Endothelial cell of umbilical vein (primary cell): Measurements from ENCODE around the gene TMC3. TPM values are rescaled to one million over a fixed set of nuclear protein-coding genes. Genes with fewer than 3 reads are reported as not detected.

Source experiments
- BruUV-seq: library from RNA; stranded (reverse); fragments of 400-500 nt; replicated peaks from 2 replicates; lab custom pipeline; 2021; lab: Mats Ljungman, UMichigan
- CTCF ChIA-PET: fragments of 300-600, 350-600 bp; sonication (Branson Sonifier 250); formaldehyde crosslinking; loops from one replicate; lab custom pipeline; 2021; ENCODE audit warnings: antibody characterized with exemption, inconsistent platforms; lab: Charles Lee
- POLR2A ChIA-PET: fragments of 300-600, 350-600 bp; sonication (Branson Sonifier 250); formaldehyde crosslinking; loops from one replicate; lab custom pipeline; 2021; ENCODE audit warnings: antibody characterized with exemption, inconsistent platforms; lab: Charles Lee
- DNase-seq: peaks from one replicate; pipeline ENCODE4 v3.0.0-alpha.2; 2011; ENCODE audit warnings: low read depth, low spot score
- FAIRE-seq: peaks from 2 replicates; lab custom pipeline; 2011; peaks lifted over from hg19 to GRCh38; lab: Jason Lieb, UNC
- H2AFZ ChIP-seq: 2 replicates; pipeline ENCODE4 v1.6.0; 2012; ENCODE audit warnings: low read depth, low read length, control low read depth, inconsistent platforms
- H3K27ac ChIP-seq: 2 replicates; pipeline ENCODE4 v1.5.1; 2011; ENCODE audit warnings: low read depth, mild to moderate bottlenecking, control low read depth, low read length, moderate library complexity; ENCODE audit not compliant: insufficient read depth
- H3K27me3 ChIP-seq, 2 experiments: 2 replicates each; pipeline versions ENCODE4 v1.6.0 to v1.6.1; 2011; ENCODE audit warnings: low read length in 2 of 2, mixed read lengths in 1 of 2; ENCODE audit not compliant: control insufficient read depth in 2 of 2, insufficient read depth in 2 of 2
- H3K36me3 ChIP-seq, 2 experiments: 2 replicates in 1 of 2; 3 replicates in 1 of 2; pipeline ENCODE4 v1.5.1; 2011; ENCODE audit warnings: low read length in 2 of 2, mild to moderate bottlenecking in 1 of 2, moderate library complexity in 1 of 2; ENCODE audit not compliant: control insufficient read depth in 2 of 2, insufficient read depth in 2 of 2; ENCODE audit errors: extremely low read depth in 1 of 2
- H3K4me1 ChIP-seq: 3 replicates; pipeline ENCODE4 v1.5.1; 2011; ENCODE audit warnings: mild to moderate bottlenecking, low read length; ENCODE audit not compliant: control insufficient read depth, insufficient read depth; ENCODE audit errors: extremely low read depth
- H3K4me2 ChIP-seq: 2 replicates; pipeline ENCODE4 v1.6.1; 2011; ENCODE audit warnings: low read length, control low read depth, mixed read lengths; ENCODE audit not compliant: insufficient read depth
- H3K4me3 ChIP-seq, 3 experiments: fragments of 200-600 bp in 1 of 3; sonication (generic), shearing (Covaris generic) in 1 of 3; replicated peaks in 1 of 3; 2 replicates each; pipeline ENCODE4 v1.5.1; 2011 to 2016; ENCODE audit warnings: control low read depth in 3 of 3, low read length in 3 of 3, mild to moderate bottlenecking in 2 of 3, inconsistent platforms in 1 of 3, low read depth in 1 of 3, moderate library complexity in 1 of 3; ENCODE audit not compliant: insufficient read depth in 1 of 3
- H3K79me2 ChIP-seq: 2 replicates; pipeline ENCODE4 v1.6.0; 2012; ENCODE audit warnings: low read length, inconsistent platforms; ENCODE audit not compliant: control insufficient read depth, insufficient read depth
- H3K9ac ChIP-seq: replicated peaks from 2 replicates; pipeline ENCODE3; 2011; ENCODE audit warnings: low read length, control low read depth; ENCODE audit not compliant: insufficient read depth; ENCODE audit errors: extremely low read depth
- H3K9me1 ChIP-seq: replicated peaks from 3 replicates; pipeline ENCODE4 v1.6.0; 2011; ENCODE audit warnings: mild to moderate bottlenecking, low read length; ENCODE audit not compliant: control insufficient read depth, insufficient read depth; ENCODE audit errors: extremely low read depth
- H3K9me3 ChIP-seq: replicated peaks from 2 replicates; pipeline ENCODE4 v1.5.1; 2012; ENCODE audit warnings: low read length, inconsistent platforms; ENCODE audit not compliant: control insufficient read depth, insufficient read depth
- H4K20me1 ChIP-seq: replicated peaks from 2 replicates; pipeline ENCODE3; 2011; ENCODE audit warnings: mild to moderate bottlenecking, low read length; ENCODE audit not compliant: control insufficient read depth, insufficient read depth; ENCODE audit errors: extremely low read depth
- EZH2 ChIP-seq: IDR thresholded peaks from 2 replicates; pipeline ENCODE4 v1.6.1; 2012; ENCODE audit warnings: borderline replicate concordance, low read depth, mild to moderate bottlenecking, moderate library complexity, low read length, inconsistent platforms; ENCODE audit not compliant: severe bottlenecking
- FOS ChIP-seq: IDR thresholded peaks from 2 replicates; pipeline ENCODE4 v1.6.1; 2011; ENCODE audit warnings: mild to moderate bottlenecking, low read length, moderate library complexity, borderline replicate concordance; ENCODE audit not compliant: insufficient read depth
- GATA2 ChIP-seq: IDR thresholded peaks from 2 replicates; pipeline ENCODE4 v1.7.0; 2011; ENCODE audit warnings: low read depth, mild to moderate bottlenecking, moderate library complexity, mixed read lengths, low read length; ENCODE audit not compliant: insufficient read length, insufficient read depth
- JUN ChIP-seq: IDR thresholded peaks from 2 replicates; pipeline ENCODE4 v1.6.1; 2011; ENCODE audit warnings: borderline replicate concordance, low read depth; ENCODE audit not compliant: insufficient read length, insufficient read depth
- MAX ChIP-seq: IDR thresholded peaks from 2 replicates; pipeline ENCODE4 v1.6.1; 2011; ENCODE audit not compliant: insufficient read depth, insufficient read length
- MYC ChIP-seq: IDR thresholded peaks from one replicate; pipeline ENCODE4 v1.6.1; 2011; ENCODE audit warnings: mild to moderate bottlenecking, low read depth, low read length
- POLR2A ChIP-seq: IDR thresholded peaks from 2 replicates; pipeline ENCODE4 v1.6.1; 2012; ENCODE audit warnings: low read depth, mild to moderate bottlenecking, control low read depth, low read length
- POLR2AphosphoS5 ChIP-seq: IDR thresholded peaks from 2 replicates; pipeline ENCODE4 v1.6.1; 2012; ENCODE audit warnings: low read depth, mild to moderate bottlenecking, control low read depth, low read length, moderate library complexity; ENCODE audit not compliant: insufficient read depth
- dilution Hi-C: fragments of 300-500 bp; cut with MboI; formaldehyde crosslinking; loops from one replicate; pipeline ENCODE4 v1.15.0; 2019; ENCODE audit warnings: low sequenced_read_pairs; ENCODE audit not compliant: extremely low pct_ligation_motif_present
- intact Hi-C: fragments of 100-400 bp; cut with micrococcal nuclease; formaldehyde crosslinking; loops from one replicate; pipeline ENCODE4 v1.10.0; 2022
- polyA plus RNA-seq, 4 experiments: library from polyadenylated mRNA; depleted of rRNA in 3 of 4; stranded (reverse) in 3 of 4; unstranded in 1 of 4; fragments of >200 nt; gene quantifications; 2 replicates each; pipeline versions ENCODE4 v1.2.1 to v1.2.3, GENCODE V29; 2011 to 2012; ENCODE audit warnings: missing spikeins in 1 of 4
- total RNA-seq: library from RNA; stranded (reverse); gene quantifications from 2 replicates; pipeline ENCODE4 v1.2.3, GENCODE V29; 2021
- TF ChIP-seq, protein P1 (sequence below), 2 donors: IDR thresholded peaks; 1 replicate in 1 of 2; 2 replicates in 1 of 2; pipeline ENCODE4 v1.5.1; 2011; ENCODE audit warnings: low read length in 2 of 2, mild to moderate bottlenecking in 2 of 2, moderate library complexity in 2 of 2, control low read depth in 1 of 2, inconsistent platforms in 1 of 2, low read depth in 1 of 2; ENCODE audit not compliant: insufficient read depth in 1 of 2; ENCODE audit errors: extremely low read depth in 1 of 2

The TMC3 gene
- total and polyA plus RNA-seq, 2 donors (not counting 3 experiments of a cell fraction or from before 2014, with no cell fraction given): not detected

GRCh38 chr15:81302701-81303109, 71.3 kb downstream of the TMC3 start:
- H3K4me2 ChIP-seq: no peak overlapping the region
- H3K4me1 ChIP-seq: no peaks in the 10 kb centered on the region
- no peaks in the 10 kb centered on the region for H3K27me3 ChIP-seq
- no peaks in the 10 kb centered on the region for H3K9me3 ChIP-seq
- CTCF ChIA-PET: no interaction called here
- no TSS peak for BruUV-seq
- dilution Hi-C loops (no loop called here), intact Hi-C loops (no loop called here)
- FAIRE-seq (no peak), DNase-seq (no peak)
- no peak overlapping the region for H3K4me3 ChIP-seq
- no peak overlapping the region for H3K27ac ChIP-seq
- H4K20me1 ChIP-seq: no peaks in the 10 kb centered on the region
- TF ChIP-seq POLR2AphosphoS5: no peak
- no peak for TF ChIP-seq MAX
- no peak for TF ChIP-seq POLR2A
- no peak for TF ChIP-seq EZH2
- no peak for TF ChIP-seq GATA2
- TF ChIP-seq JUN: no peak
- no peak for TF ChIP-seq MYC
- no peak for TF ChIP-seq FOS
- TF ChIP-seq, protein P1, sequence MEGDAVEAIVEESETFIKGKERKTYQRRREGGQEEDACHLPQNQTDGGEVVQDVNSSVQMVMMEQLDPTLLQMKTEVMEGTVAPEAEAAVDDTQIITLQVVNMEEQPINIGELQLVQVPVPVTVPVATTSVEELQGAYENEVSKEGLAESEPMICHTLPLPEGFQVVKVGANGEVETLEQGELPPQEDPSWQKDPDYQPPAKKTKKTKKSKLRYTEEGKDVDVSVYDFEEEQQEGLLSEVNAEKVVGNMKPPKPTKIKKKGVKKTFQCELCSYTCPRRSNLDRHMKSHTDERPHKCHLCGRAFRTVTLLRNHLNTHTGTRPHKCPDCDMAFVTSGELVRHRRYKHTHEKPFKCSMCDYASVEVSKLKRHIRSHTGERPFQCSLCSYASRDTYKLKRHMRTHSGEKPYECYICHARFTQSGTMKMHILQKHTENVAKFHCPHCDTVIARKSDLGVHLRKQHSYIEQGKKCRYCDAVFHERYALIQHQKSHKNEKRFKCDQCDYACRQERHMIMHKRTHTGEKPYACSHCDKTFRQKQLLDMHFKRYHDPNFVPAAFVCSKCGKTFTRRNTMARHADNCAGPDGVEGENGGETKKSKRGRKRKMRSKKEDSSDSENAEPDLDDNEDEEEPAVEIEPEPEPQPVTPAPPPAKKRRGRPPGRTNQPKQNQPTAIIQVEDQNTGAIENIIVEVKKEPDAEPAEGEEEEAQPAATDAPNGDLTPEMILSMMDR (IDR thresholded peaks at IDR 0.05; ENCODE audit: extremely low read depth in 1 of 2, insufficient read depth in 1 of 2, low read depth in 1 of 2, low read length in 2 of 2): no peak
- no peak overlapping the region for H2AFZ ChIP-seq
- no peak overlapping the region for H3K9ac ChIP-seq
- no peaks in the 10 kb centered on the region for H3K9me1 ChIP-seq
- POLR2A ChIA-PET: interaction anchor here (0.7 kb wide), 1 partner anchor 42 kb away, joined by 3 read pairs; no protein-coding TSS in a partner anchor
- no peaks in the 10 kb centered on the region for H3K79me2 ChIP-seq
- H3K36me3 ChIP-seq: no peaks in the 10 kb centered on the region
